Measurements from ENCODE around the gene CCDC12. TPM values are rescaled to one million over a fixed set of nuclear protein-coding genes. Genes with fewer than 3 reads are reported as not detected.
A peak's percentile ranks its signal among the peaks of the same experiment; 100 is the strongest.

The CCDC12 gene
- total and polyA plus RNA-seq, 2 of the 13 experiments (the other 11 are each of a cell fraction or from before 2014, with no cell fraction given) = 30.1 to 49.5 TPM

DNA sequence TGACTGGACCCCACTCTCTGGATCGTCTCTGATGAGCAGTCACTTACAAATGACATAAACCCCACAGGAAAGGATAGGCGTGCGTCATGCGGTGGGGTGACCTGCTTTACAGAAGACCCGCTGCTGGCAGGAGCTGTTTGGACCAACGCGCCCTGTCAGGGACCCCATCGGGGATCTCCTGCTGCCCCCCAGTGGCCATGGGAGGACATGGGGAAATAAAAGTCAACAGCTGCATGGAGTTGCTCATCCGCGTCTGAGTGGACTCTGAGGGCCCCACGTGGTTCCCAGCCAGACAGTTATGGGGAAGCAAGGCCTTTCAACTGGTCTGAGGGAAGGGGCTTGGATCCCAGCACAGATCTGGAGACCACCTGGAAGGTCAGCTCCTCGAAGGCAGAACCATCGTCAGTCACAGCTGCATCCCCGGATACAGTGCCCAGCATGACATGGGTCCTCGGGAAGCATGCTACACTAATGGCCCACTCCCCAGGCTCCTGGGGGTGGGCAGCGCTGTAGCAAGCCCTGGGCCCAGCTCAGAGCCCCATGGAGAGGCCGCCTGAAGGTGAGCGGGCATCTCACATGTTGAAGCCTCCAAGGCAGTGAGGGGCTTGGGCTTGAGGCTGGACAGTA, 66.9 kb downstream of the CCDC12 start (continued):
- TF ChIP-seq, protein P1, sequence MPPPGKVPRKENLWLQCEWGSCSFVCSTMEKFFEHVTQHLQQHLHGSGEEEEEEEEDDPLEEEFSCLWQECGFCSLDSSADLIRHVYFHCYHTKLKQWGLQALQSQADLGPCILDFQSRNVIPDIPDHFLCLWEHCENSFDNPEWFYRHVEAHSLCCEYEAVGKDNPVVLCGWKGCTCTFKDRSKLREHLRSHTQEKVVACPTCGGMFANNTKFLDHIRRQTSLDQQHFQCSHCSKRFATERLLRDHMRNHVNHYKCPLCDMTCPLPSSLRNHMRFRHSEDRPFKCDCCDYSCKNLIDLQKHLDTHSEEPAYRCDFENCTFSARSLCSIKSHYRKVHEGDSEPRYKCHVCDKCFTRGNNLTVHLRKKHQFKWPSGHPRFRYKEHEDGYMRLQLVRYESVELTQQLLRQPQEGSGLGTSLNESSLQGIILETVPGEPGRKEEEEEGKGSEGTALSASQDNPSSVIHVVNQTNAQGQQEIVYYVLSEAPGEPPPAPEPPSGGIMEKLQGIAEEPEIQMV (CRISPR knock-in tag; IDR thresholded peaks at IDR 0.05; ENCODE audit: low read depth) = 0 out of 2 replicates have a peak, but pooled peaks have one; percentile 42
- 0 out of 2 replicates have a peak, but pooled peaks have one; percentile 57 for TF ChIP-seq ZNF580 (CRISPR knock-in tag; IDR thresholded peaks at IDR 0.05; ENCODE audit: borderline replicate concordance, low read depth)
- no peak for TF ChIP-seq XBP1 (CRISPR knock-in tag; IDR thresholded peaks at IDR 0.05)
- TF ChIP-seq KDM2A (CRISPR knock-in tag; IDR thresholded peaks at IDR 0.05; ENCODE audit: borderline replicate concordance, low read depth) = peak; percentile 69; the same call in 1 of the 2 replicates
- TF ChIP-seq STAG1 (CRISPR knock-in tag; IDR thresholded peaks at IDR 0.05) = peak; percentile 91
- peak; percentile 80; the same call in 1 of the 2 replicates for TF ChIP-seq EED (CRISPR knock-in tag; IDR thresholded peaks at IDR 0.05)
- TF ChIP-seq, protein P2, sequence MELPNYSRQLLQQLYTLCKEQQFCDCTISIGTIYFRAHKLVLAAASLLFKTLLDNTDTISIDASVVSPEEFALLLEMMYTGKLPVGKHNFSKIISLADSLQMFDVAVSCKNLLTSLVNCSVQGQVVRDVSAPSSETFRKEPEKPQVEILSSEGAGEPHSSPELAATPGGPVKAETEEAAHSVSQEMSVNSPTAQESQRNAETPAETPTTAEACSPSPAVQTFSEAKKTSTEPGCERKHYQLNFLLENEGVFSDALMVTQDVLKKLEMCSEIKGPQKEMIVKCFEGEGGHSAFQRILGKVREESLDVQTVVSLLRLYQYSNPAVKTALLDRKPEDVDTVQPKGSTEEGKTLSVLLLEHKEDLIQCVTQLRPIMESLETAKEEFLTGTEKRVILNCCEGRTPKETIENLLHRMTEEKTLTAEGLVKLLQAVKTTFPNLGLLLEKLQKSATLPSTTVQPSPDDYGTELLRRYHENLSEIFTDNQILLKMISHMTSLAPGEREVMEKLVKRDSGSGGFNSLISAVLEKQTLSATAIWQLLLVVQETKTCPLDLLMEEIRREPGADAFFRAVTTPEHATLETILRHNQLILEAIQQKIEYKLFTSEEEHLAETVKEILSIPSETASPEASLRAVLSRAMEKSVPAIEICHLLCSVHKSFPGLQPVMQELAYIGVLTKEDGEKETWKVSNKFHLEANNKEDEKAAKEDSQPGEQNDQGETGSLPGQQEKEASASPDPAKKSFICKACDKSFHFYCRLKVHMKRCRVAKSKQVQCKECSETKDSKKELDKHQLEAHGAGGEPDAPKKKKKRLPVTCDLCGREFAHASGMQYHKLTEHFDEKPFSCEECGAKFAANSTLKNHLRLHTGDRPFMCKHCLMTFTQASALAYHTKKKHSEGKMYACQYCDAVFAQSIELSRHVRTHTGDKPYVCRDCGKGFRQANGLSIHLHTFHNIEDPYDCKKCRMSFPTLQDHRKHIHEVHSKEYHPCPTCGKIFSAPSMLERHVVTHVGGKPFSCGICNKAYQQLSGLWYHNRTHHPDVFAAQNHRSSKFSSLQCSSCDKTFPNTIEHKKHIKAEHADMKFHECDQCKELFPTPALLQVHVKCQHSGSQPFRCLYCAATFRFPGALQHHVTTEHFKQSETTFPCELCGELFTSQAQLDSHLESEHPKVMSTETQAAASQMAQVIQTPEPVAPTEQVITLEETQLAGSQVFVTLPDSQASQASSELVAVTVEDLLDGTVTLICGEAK (IDR thresholded peaks at IDR 0.05) = no peak
- TF ChIP-seq, protein P2 (CRISPR knock-in tag; IDR thresholded peaks at IDR 0.05) = no peak
- TF ChIP-seq, protein P3, sequence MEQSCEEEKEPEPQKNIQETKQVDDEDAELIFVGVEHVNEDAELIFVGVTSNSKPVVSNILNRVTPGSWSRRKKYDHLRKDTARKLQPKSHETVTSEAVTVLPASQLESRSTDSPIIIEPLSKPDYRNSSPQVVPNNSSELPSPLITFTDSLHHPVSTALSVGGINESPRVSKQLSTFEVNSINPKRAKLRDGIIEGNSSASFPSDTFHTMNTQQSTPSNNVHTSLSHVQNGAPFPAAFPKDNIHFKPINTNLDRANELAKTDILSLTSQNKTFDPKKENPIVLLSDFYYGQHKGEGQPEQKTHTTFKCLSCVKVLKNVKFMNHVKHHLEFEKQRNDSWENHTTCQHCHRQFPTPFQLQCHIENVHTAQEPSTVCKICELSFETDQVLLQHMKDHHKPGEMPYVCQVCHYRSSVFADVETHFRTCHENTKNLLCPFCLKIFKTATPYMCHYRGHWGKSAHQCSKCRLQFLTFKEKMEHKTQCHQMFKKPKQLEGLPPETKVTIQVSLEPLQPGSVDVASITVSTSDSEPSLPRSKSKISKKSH (CRISPR knock-in tag; IDR thresholded peaks at IDR 0.05; ENCODE audit: borderline replicate concordance) = 0 out of 2 replicates have a peak, but pooled peaks have one; percentile 28
- TF ChIP-seq ZNF788 (CRISPR knock-in tag; IDR thresholded peaks at IDR 0.05; ENCODE audit: borderline replicate concordance) = peak; percentile 68; the same call in 1 of the 2 replicates
- TF ChIP-seq, protein P4, sequence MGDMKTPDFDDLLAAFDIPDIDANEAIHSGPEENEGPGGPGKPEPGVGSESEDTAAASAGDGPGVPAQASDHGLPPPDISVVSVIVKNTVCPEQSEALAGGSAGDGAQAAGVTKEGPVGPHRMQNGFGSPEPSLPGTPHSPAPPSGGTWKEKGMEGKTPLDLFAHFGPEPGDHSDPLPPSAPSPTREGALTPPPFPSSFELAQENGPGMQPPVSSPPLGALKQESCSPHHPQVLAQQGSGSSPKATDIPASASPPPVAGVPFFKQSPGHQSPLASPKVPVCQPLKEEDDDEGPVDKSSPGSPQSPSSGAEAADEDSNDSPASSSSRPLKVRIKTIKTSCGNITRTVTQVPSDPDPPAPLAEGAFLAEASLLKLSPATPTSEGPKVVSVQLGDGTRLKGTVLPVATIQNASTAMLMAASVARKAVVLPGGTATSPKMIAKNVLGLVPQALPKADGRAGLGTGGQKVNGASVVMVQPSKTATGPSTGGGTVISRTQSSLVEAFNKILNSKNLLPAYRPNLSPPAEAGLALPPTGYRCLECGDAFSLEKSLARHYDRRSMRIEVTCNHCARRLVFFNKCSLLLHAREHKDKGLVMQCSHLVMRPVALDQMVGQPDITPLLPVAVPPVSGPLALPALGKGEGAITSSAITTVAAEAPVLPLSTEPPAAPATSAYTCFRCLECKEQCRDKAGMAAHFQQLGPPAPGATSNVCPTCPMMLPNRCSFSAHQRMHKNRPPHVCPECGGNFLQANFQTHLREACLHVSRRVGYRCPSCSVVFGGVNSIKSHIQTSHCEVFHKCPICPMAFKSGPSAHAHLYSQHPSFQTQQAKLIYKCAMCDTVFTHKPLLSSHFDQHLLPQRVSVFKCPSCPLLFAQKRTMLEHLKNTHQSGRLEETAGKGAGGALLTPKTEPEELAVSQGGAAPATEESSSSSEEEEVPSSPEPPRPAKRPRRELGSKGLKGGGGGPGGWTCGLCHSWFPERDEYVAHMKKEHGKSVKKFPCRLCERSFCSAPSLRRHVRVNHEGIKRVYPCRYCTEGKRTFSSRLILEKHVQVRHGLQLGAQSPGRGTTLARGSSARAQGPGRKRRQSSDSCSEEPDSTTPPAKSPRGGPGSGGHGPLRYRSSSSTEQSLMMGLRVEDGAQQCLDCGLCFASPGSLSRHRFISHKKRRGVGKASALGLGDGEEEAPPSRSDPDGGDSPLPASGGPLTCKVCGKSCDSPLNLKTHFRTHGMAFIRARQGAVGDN (CRISPR knock-in tag; IDR thresholded peaks at IDR 0.05) = peak; percentile 56
